ENCODE measurements around the gene NDUFB11. TPM values are rescaled to one million over a fixed set of nuclear protein-coding genes. Genes with fewer than 3 reads are reported as not detected.

The NDUFB11 gene
- total and polyA plus RNA-seq, 4 experiments from 2014 or later, result 53.2 to 180 (median 115) TPM

- ChIA-PET POLR2A (ENCODE audit: partially characterized antibody) (interaction anchor here (0.8 to 2.0 kb wide), 7 partner anchors 16 to 332 kb away, joined by 3 to 28 read pairs (median 9); partner anchors contain the start of genes CDK16, NDUFB11, RBM10 and USP11), CTCF (ENCODE audit: partially characterized antibody) (interaction anchor here (1.3 to 4.0 kb wide), 2 partner anchors 45 to 194 kb away, joined by 4 to 54 read pairs; partner anchors contain the start of genes NDUFB11 and RBM10)
- intact Hi-C loops (cut with micrococcal nuclease), result loop anchor here (1.0 to 5.0 kb wide), 4 partner anchors 46 to 447 kb away; partner anchors contain the start of genes NDUFB11 and ZNF41
- Histone ChIP-seq H3K4me1 (ENCODE audit: insufficient read depth, low read length) (peaks cover 28% of the 10 kb centered on the region), H3K4me3 (ENCODE audit: low read length in 2 of 2) (no peak overlapping the region), H3K9me3 (ENCODE audit: control insufficient read depth in 1 of 2, low read length in 2 of 2) (no peaks in the 10 kb centered on the region), H3K27me3 (ENCODE audit: insufficient read depth, low read length) (no peaks in the 10 kb centered on the region), H3K27ac (ENCODE audit: low read depth, low read length) (no peak overlapping the region), H3K36me3 (ENCODE audit: insufficient read depth, low read length) (no peaks in the 10 kb centered on the region)
- Mint-ChIP-seq H3K27me3 (no peaks in the 10 kb centered on the region), H3K27ac (peak overlapping the region in 2 of 7 donors; percentile 13 to 95), H3K36me3 (peaks cover 4 to 15% of the 10 kb centered on the region in 2 donors), H3K4me1 (peaks cover 13 to 42% (median 29%) of the 10 kb centered on the region in 4 donors), H3K4me3 (no peak overlapping the region), H3K9me3 (peaks cover 0 to 3% (median 0%) of the 10 kb centered on the region in 8 donors)
- no peak for DNase-seq
Observed at GRCh38 chrX:47189906-47190305, 45.4 kb upstream of the NDUFB11 start.

GRCh38 chrX:47187106-47187677 lies 42.7 kb upstream of the NDUFB11 start:
- intact Hi-C loops (cut with micrococcal nuclease), result no loop called here
- DNase-seq, result no peak
- Histone ChIP-seq H3K9me3 (ENCODE audit: control insufficient read depth in 1 of 2, low read length in 2 of 2) (no peaks in the 10 kb centered on the region), H3K27me3 (ENCODE audit: insufficient read depth, low read length) (no peaks in the 10 kb centered on the region), H3K4me3 (ENCODE audit: low read length in 2 of 2) (no peak overlapping the region), H3K36me3 (ENCODE audit: insufficient read depth, low read length) (peaks cover 4% of the 10 kb centered on the region), H3K4me1 (ENCODE audit: insufficient read depth, low read length) (peaks cover 11% of the 10 kb centered on the region), H3K27ac (ENCODE audit: low read depth, low read length) (no peak overlapping the region)
- peaks cover 3 to 20% (median 8%) of the 10 kb centered on the region in 4 donors for H3K4me1 Mint-ChIP-seq
- peak overlapping the region in 1 of 7 donors; percentile 65 for H3K27ac Mint-ChIP-seq
- ChIA-PET CTCF (ENCODE audit: partially characterized antibody) (no interaction called here), POLR2A (ENCODE audit: partially characterized antibody) (no interaction called here)
- H3K9me3 Mint-ChIP-seq, result no peaks in the 10 kb centered on the region
- H3K4me3 Mint-ChIP-seq, result no peak overlapping the region
- no peaks in the 10 kb centered on the region for H3K27me3 Mint-ChIP-seq
- H3K36me3 Mint-ChIP-seq, result peaks cover 4 to 18% of the 10 kb centered on the region in 2 donors

- ChIA-PET POLR2A (ENCODE audit: partially characterized antibody) (no interaction called here), CTCF (ENCODE audit: partially characterized antibody) (interaction anchor here (0.6 kb wide), 1 partner anchor 138 kb away, joined by 4 read pairs; no protein-coding TSS in a partner anchor)
- H3K4me1 ChIP-seq (ENCODE audit: insufficient read depth, low read length), result peaks cover 3% of the 10 kb centered on the region
- Mint-ChIP-seq H3K4me1 (peaks cover 2 to 10% (median 4%) of the 10 kb centered on the region in 4 donors), H3K9me3 (no peaks in the 10 kb centered on the region), H3K4me3 (no peak overlapping the region), H3K27ac (peak overlapping the region in 1 of 7 donors; percentile 23), H3K36me3 (peaks cover 4 to 24% of the 10 kb centered on the region in 2 donors), H3K27me3 (no peaks in the 10 kb centered on the region)
- DNase-seq, result no peak
- no peak overlapping the region for H3K4me3 ChIP-seq (ENCODE audit: low read length in 2 of 2)
- H3K36me3 ChIP-seq (ENCODE audit: insufficient read depth, low read length), result peaks cover 13% of the 10 kb centered on the region
- no peak overlapping the region for H3K27ac ChIP-seq (ENCODE audit: low read depth, low read length)
- intact Hi-C loops (cut with micrococcal nuclease), result no loop called here
- no peaks in the 10 kb centered on the region for H3K27me3 ChIP-seq (ENCODE audit: insufficient read depth, low read length)
- no peaks in the 10 kb centered on the region for H3K9me3 ChIP-seq (ENCODE audit: control insufficient read depth in 1 of 2, low read length in 2 of 2)
Observed at GRCh38 chrX:47186096-47186740, 41.7 kb upstream of the NDUFB11 start.

- H3K27ac Mint-ChIP-seq, result no peak overlapping the region
- H3K4me1 Mint-ChIP-seq, result peaks cover 0 to 1% (median under 1%) of the 10 kb centered on the region in 4 donors
- H3K9me3 Mint-ChIP-seq, result no peaks in the 10 kb centered on the region
- POLR2A ChIA-PET (ENCODE audit: partially characterized antibody), result no interaction called here
- intact Hi-C loops (cut with micrococcal nuclease), result no loop called here
- no peak for DNase-seq
- H3K4me3 ChIP-seq (ENCODE audit: low read length in 2 of 2), result no peak overlapping the region
- H3K9me3 ChIP-seq (ENCODE audit: control insufficient read depth in 1 of 2, low read length in 2 of 2), result no peaks in the 10 kb centered on the region
- peaks cover 17% of the 10 kb centered on the region for H3K36me3 ChIP-seq (ENCODE audit: insufficient read depth, low read length)
- H3K27ac ChIP-seq (ENCODE audit: low read depth, low read length), result no peak overlapping the region
- CTCF ChIA-PET (ENCODE audit: partially characterized antibody), result no interaction called here
- peaks cover under 1% of the 10 kb centered on the region for H3K4me1 ChIP-seq (ENCODE audit: insufficient read depth, low read length)
- H3K4me3 Mint-ChIP-seq, result no peak overlapping the region
- no peaks in the 10 kb centered on the region for H3K27me3 ChIP-seq (ENCODE audit: insufficient read depth, low read length)
- H3K36me3 Mint-ChIP-seq, result peaks cover 4 to 28% of the 10 kb centered on the region in 2 donors
- H3K27me3 Mint-ChIP-seq, result no peaks in the 10 kb centered on the region
Observed at GRCh38 chrX:47185241-47185640, 40.7 kb upstream of the NDUFB11 start.

DNA sequence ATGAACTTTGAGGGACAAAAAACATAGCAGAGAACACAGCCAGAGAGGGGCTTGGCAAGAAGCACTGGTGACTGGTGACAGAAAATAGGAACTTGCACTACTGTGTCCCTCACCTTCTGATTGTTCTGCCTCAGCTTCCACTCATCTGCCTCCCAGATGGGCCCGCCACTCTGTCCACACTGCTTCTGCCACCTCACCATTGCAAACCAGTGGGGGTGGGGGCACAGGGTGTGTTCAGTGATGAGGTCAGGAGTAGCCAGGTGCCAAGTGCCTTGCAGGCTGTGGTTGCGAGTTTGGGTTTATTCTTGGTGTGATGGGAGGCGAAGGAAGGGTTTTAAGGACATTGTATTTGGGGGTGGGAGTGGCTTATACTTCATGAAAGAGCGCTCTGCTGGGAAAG lies 40.0 kb upstream of the NDUFB11 start:
- Mint-ChIP-seq H3K36me3 (peaks cover 4 to 29% of the 10 kb centered on the region in 2 donors), H3K27me3 (no peaks in the 10 kb centered on the region), H3K4me1 (peaks cover 0 to 1% (median 0%) of the 10 kb centered on the region in 4 donors), H3K9me3 (no peaks in the 10 kb centered on the region), H3K27ac (peak overlapping the region in 1 of 7 donors; percentile 67), H3K4me3 (no peak overlapping the region)
- H3K27me3 ChIP-seq (ENCODE audit: insufficient read depth, low read length), result no peaks in the 10 kb centered on the region
- DNase-seq, result no peak
- H3K4me1 ChIP-seq (ENCODE audit: insufficient read depth, low read length), result no peaks in the 10 kb centered on the region
- peaks cover 18% of the 10 kb centered on the region for H3K36me3 ChIP-seq (ENCODE audit: insufficient read depth, low read length)
- H3K4me3 ChIP-seq (ENCODE audit: low read length in 2 of 2), result no peak overlapping the region
- CTCF ChIA-PET (ENCODE audit: partially characterized antibody), result no interaction called here
- H3K9me3 ChIP-seq (ENCODE audit: control insufficient read depth in 1 of 2, low read length in 2 of 2), result no peaks in the 10 kb centered on the region
- no peak overlapping the region for H3K27ac ChIP-seq (ENCODE audit: low read depth, low read length)
- POLR2A ChIA-PET (ENCODE audit: partially characterized antibody), result no interaction called here
- intact Hi-C loops (cut with micrococcal nuclease), result no loop called here

- no peaks in the 10 kb centered on the region for H3K9me3 ChIP-seq (ENCODE audit: control insufficient read depth in 1 of 2, low read length in 2 of 2)
- H3K4me1 Mint-ChIP-seq, result no peaks in the 10 kb centered on the region
- intact Hi-C loops (cut with micrococcal nuclease), result no loop called here
- H3K4me1 ChIP-seq (ENCODE audit: insufficient read depth, low read length), result no peaks in the 10 kb centered on the region
- no peak overlapping the region for H3K4me3 Mint-ChIP-seq
- peaks cover 29% of the 10 kb centered on the region for H3K36me3 ChIP-seq (ENCODE audit: insufficient read depth, low read length)
- no peak for DNase-seq
- H3K9me3 Mint-ChIP-seq, result no peaks in the 10 kb centered on the region
- no peak overlapping the region for H3K4me3 ChIP-seq (ENCODE audit: low read length in 2 of 2)
- ChIA-PET CTCF (ENCODE audit: partially characterized antibody) (no interaction called here), POLR2A (ENCODE audit: partially characterized antibody) (no interaction called here)
- no peaks in the 10 kb centered on the region for H3K27me3 Mint-ChIP-seq
- no peak overlapping the region for H3K27ac Mint-ChIP-seq
- H3K27me3 ChIP-seq (ENCODE audit: insufficient read depth, low read length), result no peaks in the 10 kb centered on the region
- peaks cover 13 to 42% of the 10 kb centered on the region in 2 donors for H3K36me3 Mint-ChIP-seq
- no peak overlapping the region for H3K27ac ChIP-seq (ENCODE audit: low read depth, low read length)
Observed at GRCh38 chrX:47182106-47182700, 37.7 kb upstream of the NDUFB11 start.

GRCh38 chrX:47181301-47181700 lies 36.8 kb upstream of the NDUFB11 start:
- no peak overlapping the region for H3K4me3 ChIP-seq (ENCODE audit: low read length in 2 of 2)
- DNase-seq, result no peak
- Mint-ChIP-seq H3K27me3 (no peaks in the 10 kb centered on the region), H3K27ac (no peak overlapping the region), H3K36me3 (peaks cover 20 to 45% of the 10 kb centered on the region in 2 donors), H3K4me3 (no peak overlapping the region), H3K9me3 (no peaks in the 10 kb centered on the region), H3K4me1 (no peaks in the 10 kb centered on the region)
- no peaks in the 10 kb centered on the region for H3K9me3 ChIP-seq (ENCODE audit: control insufficient read depth in 1 of 2, low read length in 2 of 2)
- ChIA-PET POLR2A (ENCODE audit: partially characterized antibody) (no interaction called here), CTCF (ENCODE audit: partially characterized antibody) (no interaction called here)
- no peak overlapping the region for H3K27ac ChIP-seq (ENCODE audit: low read depth, low read length)
- intact Hi-C loops (cut with micrococcal nuclease), result no loop called here
- H3K27me3 ChIP-seq (ENCODE audit: insufficient read depth, low read length), result no peaks in the 10 kb centered on the region
- no peaks in the 10 kb centered on the region for H3K4me1 ChIP-seq (ENCODE audit: insufficient read depth, low read length)
- peaks cover 35% of the 10 kb centered on the region for H3K36me3 ChIP-seq (ENCODE audit: insufficient read depth, low read length)

Measured in CD4-positive, alpha-beta memory T cell (primary cell).